Measurements from ENCODE around the gene OR11H12. TPM values are rescaled to one million over a fixed set of nuclear protein-coding genes. Genes with fewer than 3 reads are reported as not detected.
"Not testable (repeated sequence)": the region's sequence is repeated elsewhere in the genome, so short reads cannot be mapped to it uniquely, and the experiment has no call there.

OR11H12 gene
- total and polyA plus RNA-seq, 2 of the 4 experiments (the other 2 are of a cell fraction) = not detected

- POLR2A ChIA-PET (ENCODE audit: unreplicated experiment) = not testable (repeated sequence)
Observed at GRCh38 chr14:18626610-18627213, 25.8 kb downstream of the OR11H12 start.

GRCh38 chr14:18636066-18636465, 35.1 kb downstream of the OR11H12 start:
- in situ Hi-C loops (cut with MboI; ENCODE audit: low sequenced_read_pairs); BruUV-seq (replicated peaks); H3K79me1 ChIP-seq (ENCODE audit: low read depth in 1 of 2, low read length in 2 of 2): not testable (repeated sequence)

More at GRCh38 chr14:18626610-18627213, 25.8 kb downstream of the OR11H12 start:
- H3K27me3 ChIP-seq (ENCODE audit: control insufficient read depth, insufficient read depth, low read length); H3K18ac ChIP-seq (ENCODE audit: low read depth, low read length); H3K14ac ChIP-seq (replicated peaks; ENCODE audit: low read depth, low read length); H2BK5ac ChIP-seq (ENCODE audit: low read depth, low read length, poor library complexity, severe bottlenecking); H3K27ac ChIP-seq (ENCODE audit: insufficient read depth, low read length); H3K9me3 ChIP-seq (ENCODE audit: control insufficient read depth, insufficient read depth, low read length); H3K4ac ChIP-seq (ENCODE audit: low read depth, low read length); dilution Hi-C loops (cut with HindIII; ENCODE audit: low sequenced_read_pairs, unreplicated experiment); H4K5ac ChIP-seq (ENCODE audit: low read depth, low read length); intact Hi-C loops (cut with micrococcal nuclease); H4K8ac ChIP-seq (ENCODE audit: low read depth in 2 of 2, low read length in 2 of 2); H3K9me1 ChIP-seq (ENCODE audit: insufficient read depth, low read length); H2BK20ac ChIP-seq (ENCODE audit: low read depth, low read length); DNase-seq; H2BK15ac ChIP-seq (ENCODE audit: low read depth, low read length); BruUV-seq (replicated peaks); H3K9ac ChIP-seq (ENCODE audit: low read depth, low read length); H3K36me3 ChIP-seq (ENCODE audit: control insufficient read depth, insufficient read depth, low read length); in situ Hi-C loops (cut with MboI; ENCODE audit: low sequenced_read_pairs); H2BK120ac ChIP-seq (ENCODE audit: low read depth, low read length); CTCF ChIA-PET; H4K91ac ChIP-seq (ENCODE audit: insufficient read depth, low read depth, low read length); H2AK9ac ChIP-seq (replicated peaks; ENCODE audit: low read depth, low read length, poor library complexity); H3K4me1 ChIP-seq (ENCODE audit: control insufficient read depth, insufficient read depth, low read length); ATAC-seq (ENCODE audit: low read depth); H3K4me3 ChIP-seq (ENCODE audit: insufficient read depth, low read depth, low read length); H3K23ac ChIP-seq (ENCODE audit: low read depth, low read length); H2AK5ac ChIP-seq (ENCODE audit: low read depth, low read length); H3K79me1 ChIP-seq (ENCODE audit: low read depth in 1 of 2, low read length in 2 of 2); H4K20me1 ChIP-seq (ENCODE audit: insufficient read depth, low read length); H3K4me2 ChIP-seq (ENCODE audit: low read depth, low read length); H2AFZ ChIP-seq (replicated peaks; ENCODE audit: low read length, poor library complexity); H3K56ac ChIP-seq (ENCODE audit: extremely low read depth, insufficient read depth, low read length): not testable (repeated sequence)
- WGBS, 2 experiments (ENCODE audit: extremely low coverage in 2 of 2, insufficient read length in 1 of 2) = no CpG with 5 or more reads among the region's 32 CpGs

More at GRCh38 chr14:18636066-18636465, 35.1 kb downstream of the OR11H12 start:
- H3K4me3 ChIP-seq (ENCODE audit: insufficient read depth, low read depth, low read length); H2BK120ac ChIP-seq (ENCODE audit: low read depth, low read length); POLR2A ChIA-PET (ENCODE audit: unreplicated experiment); H2BK5ac ChIP-seq (ENCODE audit: low read depth, low read length, poor library complexity, severe bottlenecking); H3K14ac ChIP-seq (replicated peaks; ENCODE audit: low read depth, low read length); H3K9me3 ChIP-seq (ENCODE audit: control insufficient read depth, insufficient read depth, low read length); H4K20me1 ChIP-seq (ENCODE audit: insufficient read depth, low read length); intact Hi-C loops (cut with micrococcal nuclease); H2AK5ac ChIP-seq (ENCODE audit: low read depth, low read length); H3K4me1 ChIP-seq (ENCODE audit: control insufficient read depth, insufficient read depth, low read length); H2AFZ ChIP-seq (replicated peaks; ENCODE audit: low read length, poor library complexity); H3K27me3 ChIP-seq (ENCODE audit: control insufficient read depth, insufficient read depth, low read length); H3K4me2 ChIP-seq (ENCODE audit: low read depth, low read length); H2AK9ac ChIP-seq (replicated peaks; ENCODE audit: low read depth, low read length, poor library complexity); H3K18ac ChIP-seq (ENCODE audit: low read depth, low read length); H3K36me3 ChIP-seq (ENCODE audit: control insufficient read depth, insufficient read depth, low read length); H3K9ac ChIP-seq (ENCODE audit: low read depth, low read length); H4K91ac ChIP-seq (ENCODE audit: insufficient read depth, low read depth, low read length); H3K27ac ChIP-seq (ENCODE audit: insufficient read depth, low read length); CTCF ChIA-PET; H3K23ac ChIP-seq (ENCODE audit: low read depth, low read length); H3K56ac ChIP-seq (ENCODE audit: extremely low read depth, insufficient read depth, low read length); DNase-seq; H4K8ac ChIP-seq (ENCODE audit: low read depth in 2 of 2, low read length in 2 of 2); H2BK15ac ChIP-seq (ENCODE audit: low read depth, low read length); H2BK20ac ChIP-seq (ENCODE audit: low read depth, low read length); ATAC-seq (ENCODE audit: low read depth); H4K5ac ChIP-seq (ENCODE audit: low read depth, low read length); dilution Hi-C loops (cut with HindIII; ENCODE audit: low sequenced_read_pairs, unreplicated experiment); H3K9me1 ChIP-seq (ENCODE audit: insufficient read depth, low read length); H3K4ac ChIP-seq (ENCODE audit: low read depth, low read length): not testable (repeated sequence)
- WGBS, 2 experiments (ENCODE audit: extremely low coverage in 2 of 2, insufficient read length in 1 of 2) = no CpG with 5 or more reads among the region's 11 CpGs
